ENCODE results near the gene PARD3.

PARD3 gene

DNA sequence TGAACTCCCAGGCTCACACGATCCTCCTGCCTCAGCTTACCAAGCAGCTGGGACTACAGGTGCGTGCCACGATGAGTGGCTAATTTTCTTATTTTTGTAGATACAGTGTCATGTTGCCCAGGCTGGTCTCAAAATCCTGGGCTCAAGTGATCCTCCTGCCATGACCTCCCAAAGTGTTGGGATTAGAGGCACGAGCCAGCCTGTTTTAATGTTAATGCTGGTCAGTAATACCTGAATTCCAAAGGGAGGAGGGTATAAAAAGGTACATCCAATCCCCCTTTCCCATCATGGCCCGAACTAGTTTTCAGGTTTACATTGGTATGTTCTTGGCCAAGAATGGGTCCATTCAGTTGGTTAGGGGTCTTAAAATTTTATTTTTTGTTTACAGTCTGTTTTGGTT, 329.1 kb downstream of the PARD3 start:
- no peak for DNase-seq

DNA sequence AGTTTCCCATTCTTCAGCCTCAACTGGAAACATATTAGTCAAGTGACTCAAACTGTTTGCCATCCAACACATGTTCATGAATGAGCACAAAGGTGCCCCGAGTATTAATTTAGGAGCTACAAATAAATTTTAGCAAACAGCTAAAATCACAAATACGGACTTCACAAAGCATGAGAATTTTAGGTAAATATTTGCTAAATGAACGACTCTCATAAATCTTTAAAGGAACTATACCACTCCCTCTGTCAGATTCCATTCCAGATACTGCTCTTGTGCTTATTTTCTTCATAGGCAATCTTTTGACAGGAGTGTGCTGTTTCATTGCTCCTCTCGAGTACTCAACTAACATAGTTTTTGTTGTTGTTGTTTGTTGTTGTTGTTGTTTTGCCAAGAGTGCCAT, 330.9 kb downstream of the PARD3 start:
- DNase-seq, result no peak

GRCh38 chr10:34480345-34480744, 334.8 kb downstream of the PARD3 start:
- no peak for DNase-seq

DNA sequence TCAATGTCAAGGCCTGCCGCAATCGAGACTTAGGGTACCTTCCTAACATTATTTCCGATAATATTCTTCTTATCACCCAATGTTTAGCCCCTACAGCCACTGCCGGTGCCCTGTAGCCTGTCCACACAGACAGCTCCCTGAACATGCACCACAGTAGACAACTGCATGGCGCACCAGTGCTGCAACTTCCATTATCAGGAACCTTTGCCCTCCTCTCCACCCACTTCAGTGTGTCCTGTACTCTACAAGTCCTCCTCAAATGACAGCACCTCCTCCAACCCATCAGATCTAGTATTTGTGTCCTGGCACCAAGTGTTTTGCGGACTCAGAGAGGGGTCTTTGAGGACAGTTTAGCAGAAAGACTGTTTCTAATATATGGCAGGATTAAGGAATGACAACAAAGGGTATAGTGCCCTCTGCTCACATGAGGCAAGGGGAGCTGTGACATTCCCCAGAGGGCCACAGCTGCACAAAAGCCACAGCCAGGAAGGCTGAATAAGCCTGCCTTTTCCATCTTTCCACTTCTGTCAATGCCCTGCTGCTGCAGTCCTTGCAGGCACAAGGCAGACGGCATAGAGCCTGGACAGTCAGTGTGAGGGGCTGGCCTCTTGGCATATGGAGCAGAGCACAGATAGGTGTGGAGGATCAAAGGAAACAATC, 335.4 kb downstream of the PARD3 start:
- no peak for DNase-seq

GRCh38 chr10:34477249-34477648, 337.8 kb downstream of the PARD3 start:
- no peak for DNase-seq

GRCh38 chr10:34476608-34477007, 338.5 kb downstream of the PARD3 start:
- DNase-seq, result no peak

DNA sequence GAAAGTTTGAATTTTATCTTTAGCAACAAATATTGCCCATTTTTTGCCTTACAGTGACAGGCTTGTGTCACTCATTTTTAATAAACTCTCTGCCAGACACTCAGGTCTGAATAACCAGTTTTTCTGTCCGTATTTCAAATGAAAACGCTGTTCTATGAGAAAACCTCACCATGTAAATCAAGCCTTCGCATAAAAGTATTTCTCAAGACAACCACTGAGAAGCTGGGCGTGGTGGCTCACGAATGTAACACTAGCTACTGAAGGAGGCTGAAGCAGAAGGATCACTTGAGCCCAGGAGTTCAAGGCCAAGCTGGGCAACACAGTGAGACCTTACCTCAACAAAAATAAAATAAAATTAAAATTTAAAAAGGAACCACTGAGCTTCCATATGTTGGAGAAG, 339.3 kb downstream of the PARD3 start:
- DNase-seq, result no peak

DNA sequence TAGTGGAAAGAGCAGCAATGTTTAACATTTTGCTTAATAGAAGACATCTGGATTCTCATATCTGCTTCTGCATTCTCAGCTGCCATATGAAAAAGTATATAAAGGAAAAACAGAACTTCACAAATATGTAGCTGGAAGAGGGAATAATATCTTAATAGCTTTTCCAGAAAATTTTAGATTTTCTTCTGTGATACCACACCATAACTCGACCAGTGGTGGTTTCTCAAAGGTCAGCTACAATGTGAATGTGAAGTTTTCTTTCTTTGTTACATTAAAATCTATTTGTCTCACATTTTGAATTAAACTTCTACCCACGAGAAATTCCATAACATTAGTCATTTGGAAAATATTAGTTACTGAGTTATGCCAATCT, 339.8 kb downstream of the PARD3 start:
- DNase-seq, result no peak

GRCh38 chr10:34474555-34475273, 340.4 kb downstream of the PARD3 start:
- no peak for DNase-seq

DNA sequence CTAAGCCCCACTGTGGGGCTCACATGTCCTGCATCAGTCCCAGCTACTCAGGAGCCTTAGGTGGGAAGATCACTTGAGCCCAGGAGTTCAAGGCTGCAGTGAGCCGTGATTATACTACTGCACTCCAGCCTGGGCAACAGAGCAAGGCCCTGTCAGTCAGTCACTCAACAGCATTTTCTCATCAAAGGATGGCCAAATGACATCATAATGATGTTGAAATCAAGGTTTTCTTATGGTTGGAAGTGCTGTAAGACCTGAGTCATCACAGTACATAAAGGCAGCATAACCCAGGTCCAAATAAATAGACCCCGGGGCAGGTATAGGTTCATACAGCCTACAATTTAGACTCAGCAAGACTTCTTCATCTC, 341.1 kb downstream of the PARD3 start:
- DNase-seq, result no peak

- no peak for DNase-seq
These were observed 341.7 kb downstream of the PARD3 start for GRCh38 chr10:34473174-34474008.

DNA sequence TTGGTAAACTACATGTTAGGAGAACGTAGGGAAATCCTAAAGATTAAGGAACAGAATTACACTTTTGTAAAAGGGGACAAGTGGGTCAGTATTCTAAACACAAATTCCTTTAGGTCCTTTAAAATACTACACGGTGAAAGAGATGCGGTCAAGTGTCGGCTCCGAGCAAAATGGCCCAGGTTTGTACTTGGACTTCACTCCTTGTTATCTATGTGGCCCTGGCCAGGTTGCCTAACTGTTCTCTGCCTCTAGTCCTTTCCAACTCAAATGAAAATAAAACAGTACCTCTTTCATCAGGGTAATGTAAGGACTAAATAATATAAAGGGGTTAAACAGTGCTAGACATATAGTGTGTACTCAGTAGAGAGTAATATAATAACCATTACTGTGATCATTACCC, 344.8 kb downstream of the PARD3 start:
- DNase-seq, result no peak

GRCh38 chr10:34469446-34469845, 345.6 kb downstream of the PARD3 start:
- DNase-seq, result no peak

GRCh38 chr10:34467902-34468301, 347.2 kb downstream of the PARD3 start:
- DNase-seq, result no peak

DNA sequence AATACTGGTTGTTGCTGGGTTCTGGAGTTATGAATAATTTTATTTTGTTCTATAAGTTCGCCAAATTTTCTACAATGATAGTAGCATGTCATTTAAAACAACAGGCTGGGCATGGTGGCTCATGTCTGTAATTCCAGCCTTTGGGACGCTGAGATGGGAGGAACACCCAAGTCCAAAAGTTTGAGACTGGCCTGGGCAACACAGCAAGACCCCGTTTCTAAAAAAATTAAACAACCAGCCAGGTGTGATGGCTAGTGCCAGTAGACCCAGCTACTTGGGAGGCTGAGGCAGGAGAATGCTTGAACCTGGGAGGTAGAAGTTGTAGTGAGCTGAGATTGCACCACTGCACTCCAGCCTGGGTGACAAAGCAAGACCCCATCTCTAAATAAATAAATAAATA, 347.7 kb downstream of the PARD3 start:
- DNase-seq, result no peak

DNA sequence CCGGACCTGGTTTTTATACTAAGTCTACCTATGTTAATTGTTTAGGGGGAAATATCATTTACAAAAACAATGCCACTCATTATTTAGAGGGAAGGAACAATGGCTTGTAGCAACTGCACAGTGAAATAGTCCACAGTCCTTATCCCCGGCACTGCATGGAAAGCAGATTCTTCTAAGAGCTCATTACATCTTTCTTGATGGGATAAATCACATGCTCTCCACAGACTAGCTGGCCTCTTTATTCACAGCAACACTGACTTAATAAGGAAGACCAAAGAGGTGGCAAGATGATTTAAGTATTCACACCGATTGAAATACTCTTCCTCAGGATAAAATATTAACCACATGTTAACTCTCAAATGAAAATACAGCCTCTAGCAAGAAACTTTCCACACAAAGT, 349.4 kb downstream of the PARD3 start:
- no peak for DNase-seq

DNA sequence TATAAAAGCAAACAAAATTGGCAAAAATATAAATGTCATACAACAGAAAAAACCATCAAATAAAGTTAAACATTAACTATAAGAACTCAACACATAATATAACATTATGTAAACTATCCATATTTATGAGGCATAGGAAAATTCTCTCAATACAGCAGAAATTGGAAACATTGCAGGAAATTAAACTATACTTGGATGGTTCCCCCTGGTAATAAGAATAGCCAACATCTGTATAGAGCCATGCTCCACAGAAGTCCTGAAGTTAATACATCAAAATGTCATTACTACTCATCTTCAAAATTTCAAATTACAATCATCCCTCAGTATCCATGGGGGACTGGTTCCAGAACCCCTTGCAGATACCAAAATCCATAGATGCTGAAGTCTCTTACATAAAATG, 350.5 kb downstream of the PARD3 start:
- no peak for DNase-seq

DNA sequence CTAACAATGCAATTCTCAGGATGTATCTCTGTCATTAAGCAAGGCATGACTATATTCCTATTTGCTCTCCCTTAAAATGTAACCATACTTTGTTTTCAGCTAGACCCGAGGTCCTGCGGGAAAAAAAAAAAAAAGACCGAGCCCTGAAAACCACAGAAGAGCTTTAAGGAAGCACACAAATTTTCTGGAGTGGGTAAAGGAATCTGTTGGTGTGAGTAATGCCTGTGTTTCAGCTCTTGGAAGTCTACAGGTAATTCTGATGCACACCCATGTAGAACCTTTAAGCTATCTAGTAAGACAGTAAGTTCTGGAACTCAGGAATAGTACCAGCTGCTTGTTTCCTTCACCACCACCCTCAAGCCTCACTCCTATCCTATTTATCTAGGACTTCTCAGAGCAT, 351.1 kb downstream of the PARD3 start:
- no peak for DNase-seq

GRCh38 chr10:34462993-34463392, 352.1 kb downstream of the PARD3 start:
- DNase-seq, result no peak

GRCh38 chr10:34462056-34462455, 353.0 kb downstream of the PARD3 start:
- DNase-seq, result no peak

DNA sequence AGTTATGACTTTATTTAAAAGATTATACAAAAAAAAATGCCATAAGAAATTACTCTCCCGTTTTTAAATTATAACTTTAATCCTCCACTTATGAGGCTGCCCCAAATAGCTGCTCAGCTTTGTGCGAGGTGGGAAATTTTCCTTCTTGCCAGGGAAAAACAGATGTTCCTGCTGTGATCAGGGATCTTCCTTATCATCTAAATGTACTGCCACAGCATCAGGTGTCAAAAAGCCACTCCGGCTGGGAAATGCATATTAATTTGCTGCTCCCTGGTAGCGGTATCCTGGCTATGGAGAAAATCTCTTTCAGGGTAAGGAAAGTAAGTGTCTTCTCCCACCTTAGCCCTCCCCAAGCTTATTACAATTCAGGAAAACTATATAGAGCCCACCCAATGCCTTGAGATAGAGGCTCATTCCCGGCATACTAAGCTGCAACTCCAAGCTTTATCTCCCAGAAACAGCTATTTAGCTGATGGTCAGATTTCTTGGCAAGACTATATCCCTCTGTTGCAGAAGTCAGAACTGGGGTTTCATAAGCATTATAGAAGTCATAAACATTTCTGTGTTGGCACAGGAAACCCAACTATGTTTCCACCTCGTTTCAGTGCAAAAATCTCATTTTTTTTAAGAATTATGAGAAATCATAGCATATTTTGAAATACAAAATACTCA, 360.4 kb downstream of the PARD3 start:
- DNase-seq, result no peak

GRCh38 chr10:34449836-34450235, 365.3 kb downstream of the PARD3 start:
- no peak for DNase-seq

GRCh38 chr10:34446049-34446448, 369.0 kb downstream of the PARD3 start:
- DNase-seq, result no peak
